GM18507 (cell line): ENCODE results near the gene CDK5.
A peak's percentile ranks its signal among the peaks of the same experiment; 100 is the strongest.
"Not testable (repeated sequence)": the region's sequence is repeated elsewhere in the genome, so short reads cannot be mapped to it uniquely, and the experiment has no call there.

Source experiments
- DNase-seq: peaks from one replicate; pipeline ENCODE4 v3.0.0; 2011; ENCODE audit warnings: low read depth; ENCODE audit not compliant: insufficient read length; ENCODE audit errors: extremely low spot score
- FAIRE-seq: peaks from 2 replicates; lab custom pipeline; 2011; peaks lifted over from hg19 to GRCh38; lab: Jason Lieb, UNC

The CDK5 gene

DNA sequence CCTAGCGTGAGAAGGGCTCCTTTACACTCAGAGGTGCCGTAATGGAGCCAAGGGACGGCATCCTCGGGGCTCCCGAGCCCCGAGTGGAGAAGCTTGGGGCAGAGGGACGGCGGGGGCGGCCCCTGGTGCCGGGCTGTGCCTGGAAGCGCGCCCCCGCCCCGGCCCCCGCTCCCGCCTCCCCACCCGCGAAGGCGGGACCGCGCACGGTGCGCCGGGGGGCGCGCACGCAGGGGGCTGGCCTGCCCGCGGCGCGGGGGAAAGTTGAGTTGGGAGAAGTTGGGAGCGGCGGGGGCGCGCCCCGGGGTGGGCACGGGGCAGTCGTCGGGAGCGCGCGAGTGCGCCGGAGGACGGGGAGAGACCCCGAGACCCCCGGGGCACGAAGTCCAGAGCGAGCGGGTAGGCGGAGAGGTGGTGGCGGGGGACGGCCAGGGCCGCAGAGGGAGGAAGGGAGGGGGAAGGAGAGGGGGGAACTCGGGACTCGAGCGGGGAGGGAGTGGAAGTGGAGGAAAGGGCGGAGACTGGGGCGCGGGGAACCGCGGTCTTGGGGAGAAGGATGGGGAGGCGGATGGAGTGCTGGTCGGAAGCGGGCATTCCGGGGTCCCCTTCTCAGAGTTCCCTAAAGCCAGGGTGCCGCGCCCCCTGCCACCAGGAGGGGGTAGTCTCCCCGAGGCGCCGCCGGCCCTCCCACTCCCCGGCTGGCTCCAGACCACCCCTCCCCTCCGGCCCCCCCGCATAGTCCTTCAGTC, 1.8 kb upstream of the CDK5 start, which contains the start of gene SLC4A2:
SLC4A2 (plus strand) TSS at position 223 of the 746 bp plus-strand sequence. CDS start 2,399 bp downstream, outside the sequence.
- no peak for FAIRE-seq

DNA sequence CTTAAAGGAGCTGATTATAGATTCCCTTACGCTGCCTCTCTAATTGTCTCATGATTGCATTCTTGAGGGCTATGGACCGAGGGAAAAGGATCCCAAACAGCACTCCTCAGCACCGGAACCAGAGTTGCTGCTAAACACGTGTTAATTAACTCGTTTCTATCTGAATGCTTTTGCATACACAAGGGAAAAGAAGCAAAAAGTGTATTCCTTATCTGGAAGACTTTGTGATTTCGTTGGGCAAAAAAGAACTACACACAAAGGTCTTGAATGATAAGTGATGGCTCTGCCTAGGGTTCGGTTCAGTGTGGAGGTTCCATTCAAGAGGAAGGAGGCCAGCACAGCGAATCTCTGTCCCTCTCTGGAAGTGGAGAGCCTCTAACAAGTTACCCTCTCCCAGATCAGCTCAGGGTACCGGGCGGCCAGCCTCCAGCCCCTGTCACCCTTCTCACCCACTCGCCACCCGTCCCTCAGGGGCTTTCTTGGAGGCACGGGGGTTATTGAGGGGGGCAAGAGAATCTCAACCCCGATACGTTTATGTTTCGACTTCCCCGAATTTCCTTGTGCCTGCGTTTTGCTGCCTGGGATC, 1.2 kb upstream of the CDK5 start:
- no peak for FAIRE-seq

More for the DNA sequence above, 1.8 kb upstream of the CDK5 start, which contains the start of gene SLC4A2:
- DNase-seq: peak; percentile 82

DNA sequence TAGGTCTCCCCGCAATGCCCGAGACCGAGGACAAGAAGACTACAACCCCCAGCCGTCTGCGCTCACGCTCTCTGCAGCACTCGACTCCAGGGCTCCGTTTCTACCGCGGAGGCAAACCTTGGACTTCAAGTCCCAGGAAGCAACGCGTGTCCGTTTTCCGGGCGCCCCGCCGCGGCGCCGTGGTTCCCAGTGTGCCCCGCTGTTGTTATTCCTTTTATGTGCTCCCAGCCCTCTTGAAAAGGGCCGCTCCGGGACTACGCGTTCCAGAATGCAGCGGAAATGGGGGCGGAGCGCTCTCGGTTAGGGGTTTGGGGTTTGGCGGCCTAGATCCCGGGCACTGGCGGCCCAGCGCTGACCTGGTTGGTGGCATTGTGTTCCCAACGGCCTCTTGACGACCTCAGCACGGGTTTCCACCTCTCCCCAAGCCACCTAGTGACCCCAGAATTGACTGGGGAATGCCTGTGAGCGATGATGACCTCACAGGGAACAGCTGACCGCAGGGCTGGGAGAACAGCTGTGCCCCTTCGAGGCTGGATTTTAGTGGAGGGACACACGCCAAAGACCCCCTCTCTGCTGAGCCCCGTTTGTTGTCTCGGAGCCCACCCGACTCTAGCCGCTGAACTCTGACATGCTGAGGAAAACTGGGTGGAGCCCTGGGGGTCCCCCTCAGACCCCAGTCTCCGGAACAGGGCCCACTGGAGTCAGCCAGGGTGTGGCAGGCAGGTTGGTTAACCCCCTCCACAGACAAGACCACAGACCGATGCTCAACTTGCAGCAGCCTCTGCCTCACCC, 488 bp upstream of the CDK5 start:
- FAIRE-seq (peak; percentile 96), DNase-seq (peak; percentile 99)

More for the DNA sequence above, 1.2 kb upstream of the CDK5 start:
- DNase-seq: no peak

DNA sequence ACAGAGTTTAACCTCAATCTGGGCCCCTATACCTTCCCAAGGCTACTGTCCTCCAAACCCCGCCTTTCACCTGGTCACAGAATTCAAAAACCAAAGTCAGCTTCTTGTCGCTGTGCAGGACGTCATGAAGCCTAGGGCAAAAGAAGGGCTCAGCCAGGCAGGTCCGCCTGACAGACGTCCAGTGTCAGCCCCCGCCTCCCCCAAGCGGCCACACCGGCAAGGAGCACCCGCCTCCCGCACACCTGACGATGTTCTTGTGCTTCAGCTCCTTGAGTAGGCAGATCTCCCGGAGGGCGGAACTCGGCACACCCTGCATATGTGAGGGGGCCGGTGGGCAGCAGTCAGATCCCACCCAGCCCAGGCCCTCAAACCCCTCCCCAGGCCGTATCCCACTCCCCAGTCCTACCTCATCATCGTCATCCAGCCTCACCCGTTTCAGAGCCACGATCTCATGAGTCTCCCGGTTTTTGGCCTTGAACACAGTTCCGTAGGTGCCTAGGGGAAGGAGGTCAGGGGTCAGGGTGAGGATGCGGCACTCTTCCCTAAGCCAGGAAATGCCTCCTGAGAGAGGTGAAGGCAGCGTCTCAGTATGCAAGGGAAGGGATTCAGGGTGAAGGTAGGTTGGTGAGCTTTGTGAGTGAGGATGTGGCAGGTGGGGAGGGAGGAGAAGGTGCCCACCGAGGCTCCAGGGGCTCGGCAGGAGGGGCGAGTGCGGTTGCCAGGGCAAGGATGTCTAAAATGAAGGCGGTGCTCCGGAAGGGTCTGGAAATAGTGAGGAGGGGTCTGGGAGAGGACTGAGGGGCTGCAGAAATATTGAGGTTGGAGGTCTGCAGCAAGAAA, 811 bp downstream of the CDK5 start:
- no peak for FAIRE-seq

DNA sequence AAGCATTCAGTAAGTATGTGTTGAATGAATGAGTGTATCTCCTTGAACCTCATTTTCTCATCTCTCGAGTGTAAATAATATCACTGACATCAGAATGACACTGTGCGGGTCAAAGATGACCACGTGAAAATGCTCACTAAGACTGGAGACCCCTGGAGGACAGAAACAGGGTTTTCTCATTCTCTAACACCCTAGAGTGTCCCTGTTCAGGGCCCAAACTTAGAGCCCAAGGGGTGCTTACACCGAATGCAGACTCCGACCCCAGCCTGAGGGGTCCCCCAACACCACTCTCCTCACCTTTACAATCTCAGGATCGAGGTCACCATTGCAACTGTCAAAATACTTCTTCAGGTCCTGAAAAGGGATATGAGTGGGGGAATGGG, 1.4 kb downstream of the CDK5 start:
- no peak for DNase-seq
- no peak for FAIRE-seq

More for the DNA sequence above, 811 bp downstream of the CDK5 start:
- no peak for DNase-seq

DNA sequence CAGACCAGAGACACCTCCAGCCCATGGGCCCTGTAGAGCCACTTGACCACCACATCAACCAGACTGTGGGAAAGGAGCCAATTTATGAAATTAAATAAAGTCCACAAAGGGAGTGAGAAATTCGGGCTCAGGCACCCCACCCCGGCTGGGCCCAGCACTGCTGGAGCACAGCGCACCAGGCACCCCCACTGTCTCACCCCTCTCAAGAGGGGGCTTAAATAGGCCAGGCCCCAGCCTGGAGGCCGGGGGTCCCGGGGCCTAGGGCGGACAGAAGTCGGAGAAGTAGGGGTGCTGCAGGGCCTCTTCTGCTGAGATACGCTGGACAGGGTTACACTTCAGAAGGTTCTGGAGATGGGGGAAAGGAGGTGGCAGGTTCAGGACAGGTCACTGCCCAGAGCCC, 3.9 kb downstream of the CDK5 start:
- DNase-seq (no peak), FAIRE-seq (no peak)

DNA sequence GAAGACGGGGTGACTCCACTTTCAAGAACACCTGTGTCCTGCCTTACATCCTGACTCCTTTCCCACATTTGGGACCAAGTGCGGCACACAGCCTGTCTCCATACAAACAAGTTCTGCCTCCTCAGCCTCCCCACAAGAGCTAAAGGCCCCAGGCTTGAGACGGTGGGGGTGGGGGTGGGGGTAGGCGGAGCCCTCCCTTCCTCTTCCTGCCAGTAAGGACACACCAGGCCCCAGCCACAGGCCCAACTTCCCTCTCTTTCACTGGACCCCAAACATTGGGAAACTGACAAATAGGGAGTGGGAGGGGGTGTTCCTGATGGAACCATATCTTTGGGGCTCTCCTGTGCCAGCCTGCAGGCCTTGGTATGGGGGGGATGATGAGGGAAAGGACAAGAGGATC, 4.6 kb downstream of the CDK5 start:
- no peak for DNase-seq
- FAIRE-seq: no peak

DNA sequence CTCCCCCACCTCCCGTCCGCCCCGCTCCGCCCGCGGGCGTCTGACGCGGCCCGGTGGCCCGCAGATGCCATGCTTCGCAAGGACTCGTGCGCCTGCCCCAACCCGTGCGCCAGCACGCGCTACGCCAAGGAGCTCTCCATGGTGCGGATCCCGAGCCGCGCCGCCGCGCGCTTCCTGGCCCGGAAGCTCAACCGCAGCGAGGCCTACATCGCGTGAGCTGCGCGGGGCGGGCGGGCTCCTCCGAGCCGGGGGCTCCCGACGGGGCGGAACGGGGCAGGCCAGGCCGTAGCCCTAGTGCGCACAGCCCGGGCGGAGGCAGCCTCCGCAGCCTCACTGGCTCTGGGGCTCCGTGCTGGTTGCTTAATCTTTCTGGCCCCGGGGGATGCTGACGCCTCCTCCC, 6.6 kb downstream of the CDK5 start:
- DNase-seq (no peak), FAIRE-seq (no peak)

DNA sequence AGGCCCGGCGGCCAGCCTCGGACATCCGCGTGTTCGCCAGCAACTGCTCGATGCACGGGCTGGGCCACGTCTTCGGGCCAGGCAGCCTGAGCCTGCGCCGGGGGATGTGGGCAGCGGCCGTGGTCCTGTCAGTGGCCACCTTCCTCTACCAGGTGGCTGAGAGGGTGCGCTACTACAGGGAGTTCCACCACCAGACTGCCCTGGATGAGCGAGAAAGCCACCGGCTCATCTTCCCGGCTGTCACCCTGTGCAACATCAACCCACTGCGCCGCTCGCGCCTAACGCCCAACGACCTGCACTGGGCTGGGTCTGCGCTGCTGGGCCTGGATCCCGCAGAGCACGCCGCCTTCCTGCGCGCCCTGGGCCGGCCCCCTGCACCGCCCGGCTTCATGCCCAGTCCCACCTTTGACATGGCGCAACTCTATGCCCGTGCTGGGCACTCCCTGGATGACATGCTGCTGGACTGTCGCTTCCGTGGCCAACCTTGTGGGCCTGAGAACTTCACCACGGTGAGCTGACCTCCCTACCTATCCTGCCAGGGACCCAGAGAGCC, 8.7 kb downstream of the CDK5 start:
- DNase-seq (no peak), FAIRE-seq (no peak)

DNA sequence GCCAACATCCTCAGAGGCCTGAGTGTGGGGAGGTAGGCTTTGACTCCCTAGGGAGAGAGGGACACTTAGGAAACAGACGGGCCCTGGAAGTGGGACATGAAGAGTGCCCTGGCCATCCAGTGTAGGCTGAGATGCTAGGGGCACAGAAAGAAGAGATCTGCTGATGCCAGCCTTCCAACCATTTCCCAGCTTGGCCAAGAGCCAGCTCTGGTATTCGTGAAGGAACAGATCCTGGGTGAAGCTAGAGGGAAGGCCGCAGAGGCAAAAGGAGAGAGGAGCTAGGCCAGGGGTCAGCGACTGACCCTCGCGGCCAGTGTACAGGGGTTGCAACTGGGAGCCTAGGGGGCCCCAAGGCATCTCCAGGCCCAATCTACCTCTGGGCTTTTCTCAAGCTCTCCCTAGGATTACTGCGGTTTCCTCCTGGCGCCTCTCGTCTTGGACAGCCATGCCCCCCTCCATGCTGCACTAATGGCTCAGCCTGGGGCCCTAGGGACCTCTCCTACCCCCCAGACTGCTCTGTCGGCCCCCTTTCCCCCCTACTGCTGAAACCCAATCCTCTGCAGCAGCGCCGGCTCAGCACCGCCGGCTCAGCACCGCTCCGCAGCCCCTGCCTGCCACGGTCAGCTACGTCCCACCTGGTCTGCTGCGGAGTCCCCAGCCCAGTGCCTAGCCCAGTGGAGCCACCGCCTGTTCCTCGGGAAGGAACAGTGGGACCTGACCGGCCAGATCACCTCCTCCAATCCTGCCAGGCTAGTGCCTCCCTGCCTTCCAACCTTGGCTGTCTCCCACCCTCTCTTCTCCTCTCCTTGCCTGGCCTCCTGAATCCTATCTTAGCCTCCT, 9.5 kb downstream of the CDK5 start, which contains the start of gene ASIC3:
ASIC3 (plus strand) TSS at position 556 of the 840 bp plus-strand sequence. CDS start 355 bp downstream, outside the sequence.
- DNase-seq (no peak), FAIRE-seq (no peak)

DNA sequence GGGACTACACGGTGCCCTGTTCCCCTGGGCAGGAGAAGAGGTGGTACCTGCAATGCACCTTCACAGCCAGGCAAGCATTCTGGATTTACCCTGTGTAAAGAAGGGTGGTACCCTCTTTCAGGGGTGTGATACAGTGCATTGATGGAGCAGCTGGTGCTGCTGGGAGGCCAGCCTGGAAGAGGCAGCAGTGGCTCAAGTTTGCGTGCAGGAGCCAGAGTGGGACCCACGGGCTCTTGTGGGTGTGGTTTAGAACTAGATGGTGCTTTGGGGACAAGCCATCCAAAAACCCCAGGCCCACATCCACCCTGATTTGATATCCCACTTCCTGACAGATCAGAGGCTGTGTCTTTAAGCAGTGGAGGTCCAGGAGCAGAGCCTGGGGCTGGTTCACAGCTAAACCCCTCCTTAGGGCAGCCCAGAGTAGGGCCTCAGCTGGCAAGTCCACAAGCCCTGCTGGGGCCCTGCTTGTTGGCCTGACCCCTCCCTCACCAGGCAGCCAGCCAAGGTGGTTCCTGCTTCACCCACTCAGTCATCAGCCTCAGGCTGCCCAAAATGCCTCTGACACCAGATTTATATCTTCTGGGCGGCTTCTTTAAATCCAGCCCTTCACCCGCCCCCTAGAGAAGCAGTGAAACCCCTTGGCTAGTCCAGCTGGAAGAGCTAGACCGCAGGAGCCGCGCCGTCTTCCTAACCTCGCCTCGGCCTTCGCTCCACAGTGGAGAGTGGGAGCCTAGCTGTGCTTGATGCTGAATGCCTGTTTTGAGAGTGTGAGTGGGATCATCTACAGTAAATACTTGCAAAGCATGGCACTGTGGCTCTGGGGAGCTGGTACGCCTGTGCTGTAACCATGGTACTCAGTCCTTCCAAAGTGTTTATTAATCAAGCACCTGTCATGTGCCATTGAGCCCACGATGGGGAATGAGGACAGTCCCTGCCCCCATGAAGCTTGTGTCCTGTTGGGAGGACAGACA, 10.8 kb downstream of the CDK5 start:
- DNase-seq (no peak), FAIRE-seq (no peak)

DNA sequence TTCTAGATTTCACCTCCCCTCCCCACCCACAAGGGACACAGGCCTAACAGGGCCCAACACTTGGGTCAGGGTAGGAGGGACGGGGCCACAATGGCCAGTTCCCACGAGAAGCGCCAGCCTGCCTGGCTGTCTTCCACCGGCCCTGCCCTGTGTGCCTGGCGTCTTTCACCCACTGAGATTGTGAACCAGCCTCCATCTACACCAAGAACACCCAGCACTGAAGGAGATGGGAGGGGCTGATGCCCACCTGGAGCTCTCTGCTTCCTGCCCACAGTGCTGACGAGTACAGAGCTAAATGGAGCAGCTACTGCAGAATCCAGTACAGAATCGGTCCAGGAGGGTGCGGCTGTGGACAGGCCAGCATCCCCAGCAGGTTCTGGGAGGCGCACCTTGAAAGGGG, 11.7 kb downstream of the CDK5 start:
- DNase-seq (no peak), FAIRE-seq (no peak)

DNA sequence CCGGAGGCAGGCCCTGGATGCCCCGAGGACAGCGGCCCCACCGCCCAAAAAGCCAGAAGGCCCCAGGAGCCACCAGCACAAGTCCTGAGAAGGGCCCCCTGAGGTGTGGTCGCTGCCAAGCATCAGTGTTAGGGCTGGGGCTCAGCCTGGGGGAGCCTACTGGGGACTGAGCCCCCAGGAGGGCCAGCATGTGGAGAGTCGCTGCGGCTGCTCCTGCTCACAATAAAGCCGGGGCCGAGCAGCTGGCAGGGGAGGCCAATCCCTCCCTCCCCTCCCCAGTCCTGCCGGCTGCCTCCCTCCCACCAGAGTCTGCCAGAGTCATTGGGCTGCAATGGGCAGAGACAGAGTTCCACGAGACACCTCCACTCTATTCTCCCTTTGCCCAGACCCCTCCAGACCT, 12.4 kb downstream of the CDK5 start:
- no peak for DNase-seq
- FAIRE-seq: no peak

DNA sequence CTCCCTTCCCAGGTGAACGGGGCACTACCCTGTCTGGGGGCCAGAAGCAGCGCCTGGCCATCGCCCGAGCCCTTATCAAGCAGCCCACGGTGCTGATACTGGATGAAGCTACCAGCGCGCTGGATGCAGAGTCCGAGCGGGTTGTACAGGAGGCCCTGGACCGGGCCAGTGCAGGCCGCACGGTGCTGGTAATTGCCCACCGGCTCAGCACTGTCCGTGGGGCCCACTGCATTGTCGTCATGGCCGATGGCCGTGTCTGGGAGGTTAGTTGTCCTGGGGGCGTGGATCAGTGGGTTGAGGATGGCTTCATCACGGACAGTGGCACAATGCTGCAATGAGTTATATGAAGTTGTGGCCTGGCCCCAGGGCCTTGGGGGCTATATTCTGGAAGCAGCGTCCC, 13.7 kb downstream of the CDK5 start:
- DNase-seq: no peak
- no peak for FAIRE-seq

DNA sequence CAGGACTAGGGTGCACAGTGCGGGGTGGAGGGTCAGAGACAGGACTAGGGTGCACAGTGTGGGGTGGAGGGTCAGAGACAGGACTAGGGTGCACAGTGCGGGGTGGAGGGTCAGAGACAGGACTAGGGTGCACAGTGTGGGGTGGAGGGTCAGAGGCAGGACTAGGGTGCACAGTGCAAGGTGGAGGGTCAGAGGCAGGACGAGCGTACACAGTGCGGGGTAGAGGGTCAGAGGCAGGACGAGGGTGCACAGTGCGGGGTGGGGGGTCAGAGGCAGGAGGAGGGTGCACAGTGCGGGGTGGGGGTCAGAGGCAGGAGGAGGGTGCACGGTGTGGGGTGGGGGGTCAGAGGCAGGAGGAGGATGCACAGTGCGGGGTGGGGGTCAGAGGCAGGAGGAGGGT, 14.2 kb downstream of the CDK5 start:
- not testable (repeated sequence) for FAIRE-seq, DNase-seq

DNA sequence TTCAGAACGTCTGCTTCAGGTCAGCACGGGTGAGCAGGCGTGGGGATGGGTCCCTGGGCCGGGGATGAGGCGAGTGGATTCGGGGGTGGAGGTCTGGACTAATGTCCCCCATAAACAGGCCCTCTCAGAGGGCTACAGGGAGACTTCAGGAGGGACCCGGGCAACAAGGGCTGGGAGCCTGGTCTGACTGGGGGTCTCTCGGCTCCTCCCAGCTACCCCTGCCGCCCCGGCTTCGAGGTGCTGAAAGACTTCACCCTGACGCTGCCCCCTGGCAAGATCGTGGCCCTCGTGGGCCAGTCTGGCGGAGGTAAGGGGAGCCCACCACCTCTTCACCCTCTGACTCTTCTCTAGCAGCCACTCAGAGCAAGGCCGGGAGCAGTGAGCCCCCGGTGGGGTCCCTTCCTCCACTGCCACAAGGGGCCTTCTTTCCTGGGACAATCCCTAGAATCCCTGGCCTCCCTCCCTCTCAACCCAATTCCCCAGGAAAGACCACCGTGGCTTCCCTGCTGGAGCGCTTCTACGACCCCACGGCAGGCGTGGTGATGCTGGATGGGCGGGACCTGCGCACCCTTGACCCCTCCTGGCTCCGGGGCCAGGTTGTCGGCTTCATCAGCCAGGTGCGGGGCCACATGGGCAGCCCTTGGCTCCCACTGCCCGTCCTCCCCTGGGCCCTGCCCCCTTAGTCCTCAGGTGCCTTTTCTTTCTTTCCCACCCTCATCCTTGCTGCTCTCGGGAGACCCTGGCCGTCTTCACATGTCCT, 16.9 kb downstream of the CDK5 start:
- DNase-seq (no peak), FAIRE-seq (no peak)
